Mesendoderm (in vitro differentiated cells): ENCODE measurements around the gene TRIML2.

Experiments
- DNase-seq: peaks from one replicate; pipeline ENCODE4 v3.0.0; 2013
- H2AK5ac ChIP-seq: 2 replicates; pipeline ENCODE4 v1.6.1; 2013; ENCODE audit warnings: low read length, inconsistent platforms
- H2BK120ac ChIP-seq: 2 replicates; pipeline ENCODE4 v1.6.1; 2013; ENCODE audit warnings: low read depth, mild to moderate bottlenecking, low read length, moderate library complexity, mixed read lengths
- H2BK15ac ChIP-seq: replicated peaks from 2 replicates; pipeline ENCODE4 v1.6.1; 2013; ENCODE audit warnings: low read depth, mild to moderate bottlenecking, moderate library complexity
- H2BK5ac ChIP-seq: 2 replicates; pipeline ENCODE4 v1.6.1; 2013; ENCODE audit warnings: low read length, inconsistent platforms
- H3K18ac ChIP-seq: 2 replicates; pipeline ENCODE4 v1.6.1; 2013; ENCODE audit warnings: mild to moderate bottlenecking, low read length, mixed read lengths
- H3K23ac ChIP-seq: one replicate; pipeline ENCODE4 v1.6.1; 2013; ENCODE audit warnings: low read length
- H3K27ac ChIP-seq: 2 replicates; pipeline ENCODE4 v1.5.1; 2013; ENCODE audit warnings: low read depth, mild to moderate bottlenecking, inconsistent platforms, low read length, moderate library complexity
- H3K27me3 ChIP-seq: 2 replicates; pipeline ENCODE4 v1.6.1; 2013; ENCODE audit warnings: low read length, control low read depth, mild to moderate bottlenecking, inconsistent platforms; ENCODE audit not compliant: insufficient read depth, poor library complexity
- H3K36me3 ChIP-seq: 2 replicates; pipeline ENCODE4 v1.6.1; 2013; ENCODE audit warnings: low read length, inconsistent platforms; ENCODE audit not compliant: control insufficient read depth, insufficient read depth
- H3K4ac ChIP-seq: one replicate; pipeline ENCODE4 v1.6.1; 2013; ENCODE audit warnings: low read depth, mild to moderate bottlenecking, low read length, moderate library complexity
- H3K4me1 ChIP-seq: 2 replicates; pipeline ENCODE4 v1.6.1; 2013; ENCODE audit warnings: low read depth, low read length, inconsistent platforms; ENCODE audit not compliant: control insufficient read depth
- H3K4me2 ChIP-seq: 2 replicates; pipeline ENCODE4 v1.6.1; 2013; ENCODE audit warnings: low read length
- H3K4me3 ChIP-seq: 2 replicates; pipeline ENCODE4 v1.5.1; 2013; ENCODE audit warnings: mild to moderate bottlenecking, low read length
- H3K56ac ChIP-seq: one replicate; pipeline ENCODE4 v1.6.1; 2013; ENCODE audit warnings: low read length
- H3K79me1 ChIP-seq: 2 replicates; pipeline ENCODE4 v1.6.1; 2013; ENCODE audit warnings: low read length, inconsistent platforms
- H3K79me2 ChIP-seq: 2 replicates; pipeline ENCODE4 v1.6.1; 2013; ENCODE audit warnings: mild to moderate bottlenecking, low read length; ENCODE audit not compliant: control insufficient read depth, insufficient read depth
- H3K9ac ChIP-seq: 2 replicates; pipeline ENCODE4 v1.6.1; 2013; ENCODE audit warnings: low read length, inconsistent platforms
- H4K5ac ChIP-seq: one replicate; pipeline ENCODE4 v1.6.1; 2013; ENCODE audit warnings: low read length
- H4K8ac ChIP-seq: one replicate; pipeline ENCODE4 v1.6.1; 2013; ENCODE audit warnings: low read depth, mild to moderate bottlenecking, control low read depth, low read length, moderate library complexity
- WGBS: extraction: QIAGEN DNeasy Blood & Tissue Kit; methylation state at CpG from one replicate; pipeline ENCODE4 v1.1.7; 2013; ENCODE audit warnings: low lambda C conversion rate, missing lambda C conversion rate; ENCODE audit not compliant: insufficient coverage; ENCODE audit errors: extremely low coverage; 5-methylcytosine and 5-hydroxymethylcytosine counted together

TRIML2 gene

GRCh38 chr4:188111955-188112354 is 2.6 kb upstream of the TRIML2 start:
- no peak overlapping the region for H3K9ac ChIP-seq
- no peaks in the 10 kb centered on the region for H3K79me2 ChIP-seq
- no peaks in the 10 kb centered on the region for H3K79me1 ChIP-seq
- no peak overlapping the region for H2BK15ac ChIP-seq
- H3K4me3 ChIP-seq = no peak overlapping the region
- no peak overlapping the region for H4K8ac ChIP-seq
- H3K56ac ChIP-seq = no peak overlapping the region
- H3K4me1 ChIP-seq = no peaks in the 10 kb centered on the region
- H2BK5ac ChIP-seq = no peak overlapping the region
- H3K4me2 ChIP-seq = no peak overlapping the region
- no peak overlapping the region for H2AK5ac ChIP-seq
- no peak overlapping the region for H3K27ac ChIP-seq
- H3K36me3 ChIP-seq = no peaks in the 10 kb centered on the region
- H4K5ac ChIP-seq = no peak overlapping the region
- peak; percentile 36 for DNase-seq
- H3K23ac ChIP-seq = no peak overlapping the region
- H2BK120ac ChIP-seq = no peak overlapping the region
- no peak overlapping the region for H3K4ac ChIP-seq
- no peaks in the 10 kb centered on the region for H3K27me3 ChIP-seq
- no peak overlapping the region for H3K18ac ChIP-seq
- WGBS = no CpG with 5 or more reads among the region's 6 CpGs

- no peak overlapping the region for H2BK120ac ChIP-seq
- H3K4me1 ChIP-seq = no peaks in the 10 kb centered on the region
- no peak overlapping the region for H3K4me3 ChIP-seq
- H3K36me3 ChIP-seq = no peaks in the 10 kb centered on the region
- H2BK15ac ChIP-seq = no peak overlapping the region
- no peak overlapping the region for H3K27ac ChIP-seq
- peak overlapping the region; percentile 25 for H3K56ac ChIP-seq
- H3K18ac ChIP-seq = peak overlapping the region; percentile 60
- no peak overlapping the region for H2AK5ac ChIP-seq
- H3K4me2 ChIP-seq = no peak overlapping the region
- WGBS = no CpG with 5 or more reads among the region's 7 CpGs
- no peak overlapping the region for H3K23ac ChIP-seq
- no peak overlapping the region for H3K9ac ChIP-seq
- H4K5ac ChIP-seq = no peak overlapping the region
- H3K27me3 ChIP-seq = no peaks in the 10 kb centered on the region
- H3K79me2 ChIP-seq = peaks cover 5% of the 10 kb centered on the region
- DNase-seq = peak; percentile 14
- H3K79me1 ChIP-seq = no peaks in the 10 kb centered on the region
- H2BK5ac ChIP-seq = no peak overlapping the region
- no peak overlapping the region for H4K8ac ChIP-seq
- no peak overlapping the region for H3K4ac ChIP-seq
Observed at GRCh38 chr4:188110741-188111471, 1.5 kb upstream of the TRIML2 start.

- Histone ChIP-seq H3K9ac (no peak overlapping the region), H2AK5ac (no peak overlapping the region), H2BK15ac (no peak overlapping the region), H3K56ac (peak overlapping the region; percentile 44), H3K4me2 (no peak overlapping the region), H3K18ac (peak overlapping the region; percentile 5), H4K8ac (no peak overlapping the region), H3K27ac (peak overlapping the region; percentile 8), H3K27me3 (no peaks in the 10 kb centered on the region), H3K4me1 (no peaks in the 10 kb centered on the region), H3K4me3 (no peak overlapping the region), H2BK5ac (no peak overlapping the region), H2BK120ac (no peak overlapping the region), H3K23ac (no peak overlapping the region), H3K36me3 (no peaks in the 10 kb centered on the region), H3K79me2 (peaks cover 7% of the 10 kb centered on the region), H3K4ac (no peak overlapping the region), H3K79me1 (peaks cover under 1% of the 10 kb centered on the region), H4K5ac (no peak overlapping the region)
- DNase-seq = peak; percentile 38
- no CpG with 5 or more reads among the region's 3 CpGs for WGBS
Observed at GRCh38 chr4:188110036-188110435, 633 bp upstream of the TRIML2 start.

GRCh38 chr4:188107931-188108843 is 1.2 kb downstream of the TRIML2 start:
- Histone ChIP-seq H3K23ac (no peak overlapping the region), H3K27ac (peak overlapping the region; percentile 72), H3K56ac (peak overlapping the region; percentile 79), H3K9ac (peak overlapping the region; percentile 55), H2BK15ac (peak overlapping the region; percentile 96), H4K5ac (no peak overlapping the region), H3K79me2 (peaks cover 8% of the 10 kb centered on the region), H2BK5ac (peak overlapping the region; percentile 19), H4K8ac (no peak overlapping the region), H3K4ac (no peak overlapping the region), H2AK5ac (no peak overlapping the region), H3K27me3 (no peaks in the 10 kb centered on the region), H3K4me2 (peak overlapping the region; percentile 58), H3K4me1 (no peaks in the 10 kb centered on the region), H3K18ac (peak overlapping the region; percentile 94), H3K79me1 (peaks cover 2% of the 10 kb centered on the region), H2BK120ac (peak overlapping the region; percentile 61), H3K36me3 (no peaks in the 10 kb centered on the region), H3K4me3 (peak overlapping the region; percentile 6)
- peak; percentile 81 for DNase-seq
- WGBS = no CpG with 5 or more reads among the region's 10 CpGs

- H3K56ac ChIP-seq = no peak overlapping the region
- peaks cover 8% of the 10 kb centered on the region for H3K79me2 ChIP-seq
- H3K27me3 ChIP-seq = no peaks in the 10 kb centered on the region
- no peak overlapping the region for H3K23ac ChIP-seq
- H3K79me1 ChIP-seq = peaks cover 2% of the 10 kb centered on the region
- WGBS = no CpG with 5 or more reads among the region's 40 CpGs
- no peaks in the 10 kb centered on the region for H3K36me3 ChIP-seq
- no peaks in the 10 kb centered on the region for H3K4me1 ChIP-seq
- H2BK120ac ChIP-seq = no peak overlapping the region
- H3K18ac ChIP-seq = peak overlapping the region; percentile 21
- H3K9ac ChIP-seq = no peak overlapping the region
- H3K4ac ChIP-seq = peak overlapping the region; percentile 0
- H2BK15ac ChIP-seq = no peak overlapping the region
- no peak overlapping the region for H3K4me3 ChIP-seq
- H3K27ac ChIP-seq = no peak overlapping the region
- no peak overlapping the region for H4K5ac ChIP-seq
- no peak overlapping the region for H4K8ac ChIP-seq
- no peak overlapping the region for H2BK5ac ChIP-seq
- no peak overlapping the region for H2AK5ac ChIP-seq
- H3K4me2 ChIP-seq = no peak overlapping the region
- no peak for DNase-seq
Observed at GRCh38 chr4:188106454-188106853, 2.9 kb downstream of the TRIML2 start.
